Ectodermal cell (in vitro differentiated cells): ENCODE results near the gene RABGAP1.

ENCODE experiments used
- H3K27ac ChIP-seq: 2 replicates; pipeline ENCODE4 v1.7.0; 2013; ENCODE audit warnings: mild to moderate bottlenecking, low read depth, low read length; ENCODE audit not compliant: insufficient read depth, poor library complexity, severe bottlenecking
- H3K27me3 ChIP-seq: 2 replicates; pipeline ENCODE4 v1.7.0; 2013; ENCODE audit warnings: mild to moderate bottlenecking, low read length; ENCODE audit not compliant: insufficient read depth, control insufficient read depth, poor library complexity, severe bottlenecking
- H3K36me3 ChIP-seq: one replicate; pipeline ENCODE4 v1.7.0; 2013; ENCODE audit warnings: low read length; ENCODE audit not compliant: control insufficient read depth, insufficient read depth
- H3K4me1 ChIP-seq: one replicate; pipeline ENCODE4 v1.7.0; 2013; ENCODE audit warnings: low read length; ENCODE audit not compliant: control insufficient read depth, insufficient read depth
- H3K4me3 ChIP-seq: 2 replicates; pipeline ENCODE4 v1.7.0; 2013; ENCODE audit warnings: low read depth, low read length, control low read depth; ENCODE audit not compliant: insufficient read depth
- H3K9me3 ChIP-seq: 2 replicates; pipeline ENCODE4 v1.7.0; 2013; ENCODE audit warnings: mild to moderate bottlenecking, low read length, moderate library complexity; ENCODE audit not compliant: control insufficient read depth
- WGBS, 2 experiments: methylation state at CpG; one replicate each; pipeline ENCODE4 v1.1.7; 2013; ENCODE audit warnings: missing lambda C conversion rate in 2 of 2; 5-methylcytosine and 5-hydroxymethylcytosine counted together

The RABGAP1 gene

GRCh38 chr9:123104807-123105206 is 164.0 kb downstream of the RABGAP1 start:
- Histone ChIP-seq H3K36me3 (peaks cover 25% of the 10 kb centered on the region), H3K4me1 (no peaks in the 10 kb centered on the region), H3K4me3 (no peak overlapping the region), H3K27ac (no peak overlapping the region), H3K9me3 (no peaks in the 10 kb centered on the region), H3K27me3 (no peaks in the 10 kb centered on the region)
- 90 to 92% methylated on average over 7 of the region's 7 CpGs for WGBS, 2 experiments

DNA sequence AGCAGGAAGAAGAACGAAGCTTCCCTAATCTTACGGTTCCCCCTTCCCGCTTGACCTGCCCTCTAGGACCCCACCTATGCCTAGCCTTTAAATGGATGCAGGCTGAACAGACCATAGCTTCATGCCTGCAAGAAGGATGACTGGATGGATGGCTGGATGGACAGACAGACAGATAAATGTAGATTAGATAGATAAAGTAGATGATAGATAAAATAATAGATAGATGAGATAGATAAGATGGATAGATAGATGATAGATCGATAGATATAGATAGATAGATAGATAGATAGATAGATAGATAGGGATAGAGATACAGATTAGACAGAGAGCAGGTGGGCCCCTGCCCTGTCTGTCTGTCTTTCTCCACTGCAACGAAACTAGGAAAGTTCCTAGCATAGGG is 164.7 kb downstream of the RABGAP1 start:
- WGBS, 2 experiments: 94 to 97% methylated on average over 5 of the region's 5 CpGs
- no peaks in the 10 kb centered on the region for H3K4me1 ChIP-seq
- no peaks in the 10 kb centered on the region for H3K9me3 ChIP-seq
- H3K27me3 ChIP-seq: no peaks in the 10 kb centered on the region
- no peak overlapping the region for H3K4me3 ChIP-seq
- H3K36me3 ChIP-seq: peaks cover 23% of the 10 kb centered on the region
- no peak overlapping the region for H3K27ac ChIP-seq

GRCh38 chr9:123107639-123108285 is 166.9 kb downstream of the RABGAP1 start:
- Histone ChIP-seq H3K4me1 (peaks cover 7% of the 10 kb centered on the region), H3K27ac (no peak overlapping the region), H3K27me3 (no peaks in the 10 kb centered on the region), H3K9me3 (no peaks in the 10 kb centered on the region), H3K36me3 (peaks cover 18% of the 10 kb centered on the region), H3K4me3 (no peak overlapping the region)
- 87 to 88% methylated on average over 11 of the region's 11 CpGs for WGBS, 2 experiments

DNA sequence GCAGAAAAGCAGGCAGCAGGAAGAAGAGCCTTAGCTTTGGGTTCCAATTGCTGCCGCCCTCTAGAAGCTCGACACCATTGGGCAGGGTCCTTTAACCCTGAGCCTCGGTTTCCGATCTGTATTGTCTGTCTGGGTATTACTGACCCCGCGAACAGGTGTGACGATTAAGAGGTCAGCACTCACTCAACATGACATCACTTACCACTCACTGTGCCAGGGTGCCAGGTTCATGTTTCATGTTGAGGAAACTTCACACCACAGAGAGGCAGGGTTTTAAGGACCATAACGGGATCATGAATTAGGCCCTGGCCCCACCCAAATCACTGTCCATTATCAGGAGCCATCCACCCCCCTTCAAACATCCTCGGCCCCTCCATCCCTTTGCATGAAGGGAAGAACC is 168.2 kb downstream of the RABGAP1 start:
- H3K4me1 ChIP-seq: peaks cover 7% of the 10 kb centered on the region
- no peak overlapping the region for H3K4me3 ChIP-seq
- H3K27ac ChIP-seq: no peak overlapping the region
- H3K27me3 ChIP-seq: no peaks in the 10 kb centered on the region
- H3K36me3 ChIP-seq: peaks cover 18% of the 10 kb centered on the region
- no peaks in the 10 kb centered on the region for H3K9me3 ChIP-seq
- 93 to 97% methylated on average over 9 of the region's 9 CpGs for WGBS, 2 experiments

DNA sequence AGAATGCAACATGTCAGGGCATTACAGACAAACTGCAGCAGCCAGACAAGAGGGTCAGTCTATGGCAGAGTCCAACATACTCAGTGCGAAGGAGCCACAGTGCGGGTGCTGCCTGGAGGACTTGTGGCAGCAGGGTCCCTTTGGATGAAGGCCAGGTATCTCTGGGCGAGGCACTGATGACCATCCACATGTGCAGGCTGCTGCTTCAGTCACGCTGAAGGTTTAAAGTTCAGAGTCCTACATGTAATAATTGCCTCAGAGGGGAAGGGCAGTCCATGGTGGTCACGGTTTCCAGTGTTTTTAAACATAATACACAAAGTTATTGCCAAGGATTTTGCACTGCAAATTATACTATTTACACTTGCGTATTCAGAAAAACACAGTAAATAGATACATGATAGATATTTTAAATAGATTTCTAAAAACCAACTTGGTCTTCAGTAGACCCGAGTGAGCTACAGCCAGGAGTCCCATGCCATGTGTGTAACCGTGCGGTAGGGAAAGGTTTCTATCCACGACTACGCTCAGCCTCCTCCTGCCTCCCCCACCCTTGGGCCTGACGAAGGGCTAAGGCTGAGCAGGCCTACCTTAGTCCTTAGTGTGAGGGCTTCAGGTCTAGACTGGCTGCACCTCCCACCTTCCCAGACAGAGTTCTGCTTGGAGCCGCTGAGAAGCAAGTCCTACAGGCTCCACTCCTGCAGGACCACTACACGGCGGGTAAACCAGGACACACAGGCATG is 168.9 kb downstream of the RABGAP1 start:
- WGBS, 2 experiments: 96 to 98% methylated on average over 14 to 15 of the region's 15 CpGs
- peaks cover 18% of the 10 kb centered on the region for H3K36me3 ChIP-seq

DNA sequence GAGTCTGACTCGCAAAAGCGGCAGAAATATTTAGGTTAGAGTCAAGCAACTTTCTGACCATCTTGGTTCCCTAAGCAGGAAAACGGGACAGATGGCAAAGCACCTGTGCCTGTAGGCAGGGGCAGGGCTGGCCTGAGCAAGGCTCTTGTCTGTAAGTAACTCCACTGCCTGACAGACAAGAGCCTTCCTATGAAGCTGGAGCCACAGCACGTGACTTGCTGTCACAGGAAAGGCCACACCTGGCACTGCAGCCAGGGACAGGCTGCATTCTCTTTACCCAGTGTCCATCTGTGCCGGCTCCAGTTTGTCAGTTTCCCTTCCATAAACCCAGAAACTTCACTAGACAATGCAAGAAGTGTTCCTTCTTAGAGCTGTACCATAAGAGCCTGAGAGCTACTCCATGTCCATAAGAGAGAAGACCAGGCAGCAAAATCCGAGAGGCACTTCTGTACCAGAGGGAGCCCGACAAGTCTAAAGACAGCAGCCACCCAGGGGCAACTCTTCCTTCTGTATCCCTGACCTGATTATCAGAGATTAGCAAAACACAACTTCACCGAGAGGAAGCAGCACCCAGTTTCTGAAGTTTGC is 170.7 kb downstream of the RABGAP1 start:
- Histone ChIP-seq H3K27ac (no peak overlapping the region), H3K9me3 (no peaks in the 10 kb centered on the region), H3K27me3 (no peaks in the 10 kb centered on the region), H3K4me3 (no peak overlapping the region), H3K4me1 (peaks cover 7% of the 10 kb centered on the region), H3K36me3 (peaks cover 18% of the 10 kb centered on the region)
- 91% methylated on average over 8 of the region's 8 CpGs for WGBS, 2 experiments

More for the DNA sequence above, 168.9 kb downstream of the RABGAP1 start:
- H3K4me1 ChIP-seq: peaks cover 7% of the 10 kb centered on the region
- no peak overlapping the region for H3K27ac ChIP-seq
- H3K27me3 ChIP-seq: no peaks in the 10 kb centered on the region
- H3K4me3 ChIP-seq: no peak overlapping the region
- H3K9me3 ChIP-seq: no peaks in the 10 kb centered on the region

DNA sequence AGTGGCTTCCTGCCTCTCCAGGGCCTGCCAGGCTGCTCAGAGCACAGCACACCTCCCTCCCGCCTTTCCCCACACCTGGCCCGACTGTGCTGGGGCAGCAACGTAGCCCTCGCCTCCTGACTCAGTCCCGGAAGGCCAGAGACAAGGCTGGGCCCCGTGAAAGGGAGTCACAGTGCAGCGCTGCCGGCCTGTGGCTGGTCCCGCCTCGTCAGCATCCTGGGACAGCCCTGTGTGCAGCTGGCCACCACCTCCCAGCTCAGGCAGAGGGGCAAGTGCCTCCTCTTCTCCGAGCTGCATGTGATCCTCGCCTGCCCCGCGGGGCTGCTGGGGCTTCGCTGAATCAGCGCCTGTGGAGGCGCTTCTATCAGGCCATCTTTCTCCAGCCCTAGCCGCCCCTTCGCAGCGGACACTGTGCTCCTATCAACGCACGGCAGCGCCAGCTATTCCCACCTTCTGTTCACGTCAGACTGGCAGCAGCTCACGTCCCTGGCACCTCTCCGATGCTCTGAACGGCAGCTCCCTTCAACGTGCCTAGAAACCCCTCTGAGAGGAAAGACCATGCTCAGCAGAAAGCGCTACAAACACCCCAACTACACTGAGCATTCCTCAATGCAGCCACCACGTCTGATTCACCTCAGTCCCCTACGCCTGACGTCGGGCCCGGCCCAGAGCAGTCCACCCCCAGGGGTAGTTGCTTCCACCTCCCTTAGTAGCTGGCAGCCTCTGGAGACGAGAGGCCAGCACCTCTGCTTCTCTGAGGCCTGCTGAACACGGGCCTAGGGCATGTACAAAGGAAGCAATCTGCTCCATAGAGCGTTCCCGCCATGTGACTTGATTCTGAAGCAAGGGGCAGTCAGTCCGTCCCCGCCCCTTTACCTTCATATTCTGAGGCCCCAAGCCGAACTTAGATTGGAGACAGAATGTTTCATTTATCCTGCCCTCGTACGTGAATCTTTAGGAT is 171.5 kb downstream of the RABGAP1 start:
- no peaks in the 10 kb centered on the region for H3K27me3 ChIP-seq
- WGBS, 2 experiments: 86 to 87% methylated on average over 43 of the region's 43 CpGs
- peak overlapping the region; percentile 17 for H3K27ac ChIP-seq
- no peaks in the 10 kb centered on the region for H3K9me3 ChIP-seq
- H3K36me3 ChIP-seq: peaks cover 18% of the 10 kb centered on the region
- no peak overlapping the region for H3K4me3 ChIP-seq
- peaks cover 7% of the 10 kb centered on the region for H3K4me1 ChIP-seq

DNA sequence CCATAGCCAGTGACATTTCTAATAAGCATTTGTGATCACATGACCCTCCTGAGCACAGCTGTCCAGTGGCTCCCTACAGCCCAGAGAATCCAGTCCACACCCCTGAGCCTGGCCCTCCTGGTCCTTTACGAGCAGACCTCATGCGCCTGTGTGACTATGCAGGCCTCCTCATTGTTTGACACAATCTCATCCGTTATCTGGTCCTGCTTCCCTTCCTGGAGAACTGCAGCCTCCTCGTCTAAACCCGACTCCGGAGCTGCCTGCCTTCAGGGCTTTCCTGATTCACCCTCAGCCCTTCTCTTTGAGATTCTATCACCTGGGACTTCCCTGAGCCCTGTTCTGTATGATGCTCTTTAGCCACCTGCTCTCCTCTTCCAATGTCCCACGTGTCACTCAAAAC is 172.4 kb downstream of the RABGAP1 start:
- Histone ChIP-seq H3K4me3 (no peak overlapping the region), H3K9me3 (no peaks in the 10 kb centered on the region), H3K4me1 (peaks cover 7% of the 10 kb centered on the region), H3K27me3 (no peaks in the 10 kb centered on the region), H3K36me3 (peaks cover 14% of the 10 kb centered on the region), H3K27ac (no peak overlapping the region)
- WGBS, 2 experiments: 91% methylated on average over 7 of the region's 7 CpGs

DNA sequence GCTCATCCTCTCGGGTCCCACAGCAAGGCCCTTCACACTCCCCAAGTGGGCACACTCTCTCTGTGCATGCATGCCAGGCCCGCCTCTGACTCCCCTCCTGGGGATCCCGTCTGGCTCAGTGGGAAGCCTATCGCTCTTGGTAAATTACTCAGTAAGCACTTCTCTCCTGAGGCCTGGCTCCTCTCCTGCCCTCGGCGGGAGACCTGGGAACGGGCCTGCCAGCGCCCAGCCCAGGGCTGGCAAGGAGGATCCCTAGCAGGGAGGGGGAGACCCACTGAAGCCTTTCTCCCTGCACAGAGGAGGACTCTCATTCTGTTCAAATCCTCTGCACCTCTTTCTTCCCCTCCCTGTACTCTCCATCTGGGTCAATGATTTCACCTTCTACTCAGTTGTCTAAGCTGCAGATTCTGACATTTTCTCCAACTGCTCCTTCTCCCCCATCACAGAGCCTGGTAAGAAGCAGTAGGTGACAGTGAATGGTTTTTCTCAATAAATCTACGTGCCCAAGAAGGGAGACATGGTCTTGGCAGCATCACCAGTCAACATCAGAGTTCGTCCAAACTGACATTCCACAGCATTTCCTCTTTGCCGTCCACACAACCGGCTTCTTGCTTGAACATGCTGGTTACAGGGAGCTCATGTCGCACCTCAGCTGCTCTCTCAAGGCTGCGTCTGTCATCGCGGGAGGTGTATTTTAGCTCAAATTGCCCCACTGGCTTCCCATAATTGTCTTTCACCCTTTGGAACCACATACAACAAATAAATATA is 174.5 kb downstream of the RABGAP1 start:
- H3K27me3 ChIP-seq: no peaks in the 10 kb centered on the region
- WGBS, 2 experiments: 91 to 95% methylated on average over 16 of the region's 16 CpGs
- no peak overlapping the region for H3K4me3 ChIP-seq
- no peak overlapping the region for H3K27ac ChIP-seq
- no peaks in the 10 kb centered on the region for H3K9me3 ChIP-seq
- H3K4me1 ChIP-seq: peaks cover 7% of the 10 kb centered on the region
- H3K36me3 ChIP-seq: no peaks in the 10 kb centered on the region
